Umbilical cord (tissue), 2 donors: Measurements from ENCODE around the gene EYA2. TPM values are rescaled to one million over a fixed set of nuclear protein-coding genes. Genes with fewer than 3 reads are reported as not detected.

Experiments
- DNase-seq: peaks from one replicate; pipeline ENCODE4 v3.0.0-alpha.2; 2015; ENCODE audit warnings: low spot score
- total RNA-seq: library from RNA; depleted of rRNA; stranded (reverse); fragments of >200 nt; gene quantifications from one replicate; pipeline ENCODE4 v1.2.3, GENCODE V29; 2014; ENCODE audit warnings: low replicate concordance; ENCODE audit not compliant: insufficient read depth

Gene EYA2
- total RNA-seq, 1 donor from 2014 or later: 2.2 TPM

DNA sequence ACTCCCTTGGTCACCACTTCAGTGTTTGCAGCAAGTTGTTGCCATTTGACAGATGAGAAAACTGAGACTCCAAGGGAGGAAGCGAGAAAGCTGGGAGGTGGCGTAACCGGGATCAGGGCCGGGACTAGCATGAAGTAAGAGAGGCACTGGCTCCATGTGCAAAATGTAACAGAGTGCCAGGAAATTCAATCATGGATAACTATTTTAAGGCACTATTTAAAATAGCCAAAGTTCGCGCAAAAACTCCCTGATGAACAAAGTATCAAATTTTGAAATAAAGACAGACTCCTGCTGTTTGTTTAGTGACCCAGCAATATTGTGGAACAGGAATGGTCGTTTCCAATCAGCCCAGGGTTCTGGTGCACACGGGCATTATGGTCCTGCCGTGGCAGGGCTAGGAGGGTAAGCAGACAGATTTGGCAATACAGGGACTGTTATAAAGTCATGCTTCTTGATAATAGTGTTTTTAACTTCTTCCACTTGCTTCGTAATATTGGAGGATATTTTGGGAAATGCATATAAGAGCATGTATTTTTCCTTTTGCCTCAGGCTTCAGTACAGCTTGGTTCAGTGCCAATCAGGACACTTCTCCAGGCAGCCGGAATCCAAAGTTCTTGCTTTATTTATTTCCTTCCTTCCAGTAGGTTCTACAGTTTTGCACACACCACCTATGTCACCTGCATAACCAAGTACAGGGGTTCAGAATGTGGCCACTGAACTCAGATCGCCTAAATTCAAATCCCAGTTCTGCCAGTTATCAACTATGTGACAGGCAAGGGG lies 141.6 kb downstream of the EYA2 start:
- DNase-seq: no peak

DNA sequence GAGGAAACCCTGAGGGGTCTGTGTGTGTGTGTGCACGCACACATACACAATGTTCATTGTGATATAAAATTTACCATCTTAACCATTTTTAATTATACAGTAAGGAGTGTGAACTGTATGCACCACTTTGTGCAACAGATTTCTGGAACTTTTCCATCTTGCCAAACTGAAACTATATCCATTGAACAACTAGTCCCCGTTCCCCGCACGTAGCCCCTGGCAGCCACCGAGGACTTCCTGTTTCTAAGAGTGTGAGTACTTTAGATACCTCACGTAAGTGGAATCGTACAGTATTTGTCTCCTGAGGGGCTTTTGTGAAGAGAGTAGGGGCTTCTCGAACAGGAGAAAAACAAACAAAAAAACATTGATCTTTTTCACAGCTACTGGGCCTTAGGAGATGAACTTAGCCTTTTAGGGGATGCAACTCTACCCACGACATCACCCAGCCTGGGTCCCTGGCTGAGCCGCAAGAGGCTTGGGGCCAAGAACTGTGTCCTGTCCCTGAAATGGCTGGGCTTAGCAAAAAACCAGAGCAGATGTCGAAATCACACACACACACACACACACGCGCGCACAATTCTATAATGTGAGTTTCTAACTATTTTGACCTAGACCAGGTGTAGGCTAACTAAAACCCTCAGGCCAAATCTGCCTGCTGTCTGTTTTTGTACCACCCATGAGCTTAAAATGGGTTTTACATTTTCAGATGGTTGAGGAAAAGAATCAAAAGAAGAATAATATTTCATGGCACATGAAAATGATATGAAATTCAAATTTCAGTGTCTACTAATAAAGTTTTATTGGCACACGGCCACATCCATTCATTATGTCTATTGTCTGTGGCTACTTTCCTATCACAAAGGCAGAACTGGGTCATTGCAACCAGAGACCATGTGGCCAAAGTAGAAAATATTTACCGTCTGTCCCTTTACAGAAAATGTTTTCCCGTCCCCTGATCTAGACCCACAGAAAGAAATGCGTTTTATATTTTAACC lies 144.2 kb downstream of the EYA2 start:
- no peak for DNase-seq

- DNase-seq: no peak
These were observed 146.0 kb downstream of the EYA2 start for GRCh38 chr20:47040506-47041125.

GRCh38 chr20:47041396-47041899 lies 146.8 kb downstream of the EYA2 start:
- DNase-seq: no peak

DNA sequence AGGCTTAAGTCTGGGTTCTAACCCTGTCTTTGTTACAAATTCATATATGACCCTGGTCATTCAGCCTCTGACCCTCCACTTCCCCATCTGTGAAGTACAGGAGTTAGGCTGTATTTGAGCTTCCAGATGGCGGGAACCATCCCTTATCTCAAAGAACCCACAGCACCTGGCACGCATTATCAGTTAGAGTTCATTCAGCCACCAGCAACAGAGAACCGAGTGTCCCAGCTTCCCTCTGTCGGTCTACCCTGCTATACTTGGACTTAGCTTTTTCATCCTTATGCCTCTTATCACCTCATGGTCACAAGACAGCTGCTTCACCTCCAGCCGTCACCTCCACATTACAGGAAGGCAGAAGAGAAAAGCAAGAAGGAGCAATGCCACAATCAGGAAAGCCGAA lies 147.8 kb downstream of the EYA2 start:
- DNase-seq: no peak

DNA sequence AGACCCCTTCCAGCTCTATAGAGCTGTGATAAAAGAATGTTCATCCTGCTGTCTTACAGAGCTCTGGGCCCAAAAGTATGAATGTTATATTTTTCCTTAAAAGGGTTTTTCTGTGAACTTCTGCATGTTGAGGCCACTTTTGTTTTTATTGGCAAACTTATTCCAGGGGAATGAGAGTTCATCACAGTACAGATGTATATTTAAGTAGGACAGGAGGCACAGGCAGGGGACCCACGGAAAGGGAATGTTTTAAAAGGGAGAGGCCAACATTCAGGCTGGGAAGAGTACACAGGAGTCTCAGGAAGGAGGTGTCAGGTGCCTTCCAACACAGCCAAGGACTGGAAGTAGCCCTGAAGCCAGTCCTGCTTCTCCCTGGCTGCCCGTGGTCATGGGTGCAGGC lies 148.4 kb downstream of the EYA2 start:
- DNase-seq: no peak

DNA sequence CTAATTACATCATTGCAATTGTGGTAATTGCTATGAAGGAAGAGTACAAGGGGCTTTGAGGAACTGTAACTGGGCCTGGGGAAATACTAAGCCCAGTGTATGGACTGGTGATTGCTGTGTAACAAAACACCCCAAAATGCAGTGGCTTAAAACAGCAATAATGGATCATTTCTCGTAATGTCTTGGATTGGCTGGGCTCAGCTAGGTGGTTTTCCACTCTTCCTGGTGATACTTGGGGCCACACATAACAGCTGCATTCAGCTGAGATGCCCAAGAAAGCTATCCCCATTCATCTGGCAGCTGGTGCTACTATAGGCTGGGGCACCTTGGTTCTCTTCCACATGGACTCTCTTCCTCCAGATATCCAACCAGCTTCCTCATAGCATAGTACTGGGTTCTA lies 150.3 kb downstream of the EYA2 start:
- DNase-seq: no peak

GRCh38 chr20:47048054-47048453 lies 153.4 kb downstream of the EYA2 start:
- DNase-seq: no peak

GRCh38 chr20:47049771-47050170 lies 155.1 kb downstream of the EYA2 start:
- DNase-seq: no peak

DNA sequence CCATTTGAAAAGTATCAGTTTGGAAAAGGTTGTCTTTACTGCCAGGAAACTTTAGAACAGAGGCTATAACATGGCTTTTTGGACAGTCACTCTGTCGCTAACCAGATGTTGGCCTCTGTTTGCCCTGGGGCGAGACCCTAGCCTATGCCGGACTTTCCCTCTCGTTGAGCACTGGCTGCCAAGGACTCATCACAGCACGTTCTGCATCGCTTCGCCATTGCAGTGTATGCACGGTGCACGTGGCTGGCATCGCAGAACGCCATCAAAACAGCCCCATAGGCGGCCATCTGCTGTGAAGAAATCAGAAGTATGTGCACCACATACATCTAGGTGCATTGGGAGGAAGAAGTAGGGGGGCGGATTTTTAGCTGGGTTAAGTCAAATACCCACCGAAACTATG lies 156.4 kb downstream of the EYA2 start:
- no peak for DNase-seq

DNA sequence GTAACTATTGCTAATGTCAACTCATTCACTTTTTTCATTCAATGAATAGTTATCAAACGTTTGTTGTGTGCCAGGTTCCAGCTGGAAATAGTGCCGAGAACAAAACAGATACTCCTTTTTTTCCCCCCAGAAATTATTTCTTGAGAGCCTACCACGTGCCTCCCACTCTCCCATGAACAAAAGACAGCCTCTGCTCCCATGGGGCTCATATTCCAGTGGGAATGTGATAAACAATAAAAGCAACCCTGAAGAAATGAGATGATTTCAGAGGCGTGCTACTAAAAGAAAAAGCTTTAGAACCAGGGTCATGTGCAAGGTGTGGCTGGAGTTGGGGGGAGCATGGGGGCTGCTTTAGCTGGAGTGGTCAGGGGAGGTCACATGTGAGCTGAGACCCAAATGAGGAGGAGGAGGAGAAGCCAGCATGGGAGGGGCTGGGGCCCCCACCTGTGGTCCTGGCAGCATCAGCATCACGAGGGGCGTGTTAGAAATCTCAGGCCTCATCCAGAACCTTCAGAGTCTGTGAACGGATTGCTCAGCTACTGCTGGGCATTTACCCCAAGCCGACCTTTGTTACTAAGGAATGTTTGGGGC lies 157.4 kb downstream of the EYA2 start:
- DNase-seq: no peak

- DNase-seq: no peak
These were observed 159.9 kb downstream of the EYA2 start for GRCh38 chr20:47054506-47054905.

DNA sequence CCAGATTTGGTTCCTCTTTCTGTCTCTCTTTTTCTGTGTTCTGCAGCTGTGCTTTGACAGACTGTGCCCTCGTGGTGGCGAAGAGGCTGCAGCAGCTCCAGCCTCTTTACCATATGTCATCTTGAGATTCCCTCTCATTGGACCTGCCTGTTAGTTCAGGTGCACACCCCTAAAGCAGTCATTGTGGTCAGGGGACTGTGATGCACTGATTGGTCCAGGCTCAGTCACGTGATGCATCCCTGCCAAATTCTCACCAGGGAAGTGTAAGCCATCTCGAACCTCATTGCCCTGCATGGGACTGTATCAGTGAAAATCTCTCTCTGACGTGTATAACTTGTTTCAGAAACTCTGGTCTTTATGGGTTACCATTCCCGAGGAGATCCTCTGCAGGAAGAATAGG lies 160.3 kb downstream of the EYA2 start:
- no peak for DNase-seq

DNA sequence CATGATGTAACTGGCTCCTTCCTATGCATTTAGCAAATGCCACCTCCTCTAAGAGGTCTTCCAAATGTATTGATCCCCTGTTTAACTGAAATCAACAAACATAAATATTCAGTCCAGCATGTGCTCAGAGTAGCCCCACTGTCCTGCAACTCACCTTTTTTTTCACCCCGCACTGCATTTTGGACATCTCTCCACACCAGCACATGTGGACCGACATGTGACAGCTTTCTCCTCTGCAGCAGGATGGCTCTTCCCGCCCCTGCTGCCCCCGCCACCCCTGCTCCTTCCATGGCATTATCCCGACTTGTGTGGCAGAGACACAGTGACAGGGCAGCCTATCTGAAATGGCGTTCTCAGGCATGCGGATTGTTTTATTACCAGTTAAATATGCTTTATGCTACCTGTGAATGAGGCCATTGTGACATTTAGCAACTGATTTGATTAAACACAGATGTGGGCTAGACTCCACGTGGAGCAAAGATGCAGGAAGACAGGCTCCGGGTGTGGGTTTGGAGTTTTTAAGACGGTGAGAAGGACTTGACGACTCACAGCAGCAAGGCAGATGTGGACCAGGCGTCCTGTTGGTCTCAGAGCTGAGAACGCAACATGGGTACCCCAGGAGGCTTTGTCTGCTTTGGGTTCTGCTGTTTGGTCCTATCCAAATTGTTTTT lies 161.2 kb downstream of the EYA2 start:
- DNase-seq: peak; percentile 18

GRCh38 chr20:47057661-47058060 lies 163.0 kb downstream of the EYA2 start:
- DNase-seq: no peak

GRCh38 chr20:47058236-47058635 lies 163.6 kb downstream of the EYA2 start:
- no peak for DNase-seq

DNA sequence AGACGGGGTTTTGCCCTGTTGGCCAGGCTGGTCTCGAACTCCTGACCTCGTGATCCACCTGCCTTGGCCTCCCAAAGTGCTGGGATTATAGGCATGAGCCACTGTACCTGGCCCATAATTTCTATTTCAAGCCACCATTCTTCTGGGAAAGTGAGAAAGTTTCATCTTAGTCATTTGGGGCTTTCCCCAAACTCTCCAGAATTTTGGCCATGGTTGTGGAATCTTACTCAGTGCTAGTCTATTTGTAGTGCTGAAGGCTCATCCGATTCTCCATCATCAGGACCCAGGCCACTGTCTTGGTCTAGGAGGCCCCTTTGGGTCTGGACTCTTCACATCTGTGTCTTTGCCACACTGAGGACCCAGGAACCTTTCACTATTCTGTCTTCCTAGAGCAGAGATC lies 164.9 kb downstream of the EYA2 start:
- no peak for DNase-seq

DNA sequence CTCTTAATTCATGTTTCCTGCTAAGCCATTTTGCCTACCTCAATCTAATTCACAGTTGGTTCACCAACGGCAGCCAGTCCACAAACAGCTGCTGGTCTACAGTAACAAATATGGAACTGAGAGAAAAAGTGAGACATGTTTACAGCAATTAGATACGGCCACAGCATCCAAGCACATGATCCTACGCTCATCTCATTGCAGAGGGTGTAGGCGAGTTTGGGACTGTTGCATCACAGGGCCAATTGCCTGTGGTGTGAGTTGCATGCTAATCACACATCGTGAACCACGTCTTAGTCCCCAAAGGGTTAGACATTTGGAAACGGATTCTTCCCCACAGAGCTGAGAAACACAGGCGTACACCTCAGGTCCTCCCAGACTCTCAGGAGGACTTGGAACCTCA lies 166.9 kb downstream of the EYA2 start:
- no peak for DNase-seq

- peak; percentile 27 for DNase-seq
These were observed 167.7 kb downstream of the EYA2 start for GRCh38 chr20:47062226-47062890.

DNA sequence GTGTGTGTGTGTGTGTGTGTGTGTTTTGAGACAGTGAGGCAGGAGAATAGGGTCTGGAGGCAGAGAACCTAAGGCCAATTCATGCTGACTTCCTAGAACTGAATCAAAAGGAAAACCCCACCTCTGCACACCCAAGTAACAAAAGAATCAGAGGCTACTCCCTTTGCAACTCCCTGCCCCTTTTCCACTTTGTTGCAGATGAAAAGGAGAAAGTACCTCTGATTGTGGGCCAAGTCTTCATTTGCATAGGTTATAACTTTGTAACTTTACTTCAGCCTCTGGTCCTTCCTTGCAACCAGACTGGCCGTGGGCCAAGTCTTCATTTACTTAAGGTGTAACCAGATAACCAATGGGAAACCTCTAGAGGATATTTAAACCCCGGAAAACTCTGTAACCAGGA lies 168.8 kb downstream of the EYA2 start:
- DNase-seq: no peak

- DNase-seq: no peak
These were observed 169.2 kb downstream of the EYA2 start for GRCh38 chr20:47063808-47064207.
